H1 (cell line): ENCODE data around the gene NME9. TPM values are rescaled to one million over a fixed set of nuclear protein-coding genes. Genes with fewer than 3 reads are reported as not detected.

Experiments
- CTCF ChIA-PET: fragments of 300-600 bp; sonication (Branson Sonifier 250); formaldehyde crosslinking; loops from one replicate; lab custom pipeline; 2021; ENCODE audit not compliant: partially characterized antibody; lab: Charles Lee
- POLR2A ChIA-PET: fragments of 300-600 bp; sonication (Branson Sonifier 250); formaldehyde crosslinking; loops from one replicate; lab custom pipeline; 2021; ENCODE audit warnings: inconsistent platforms; ENCODE audit not compliant: partially characterized antibody; lab: Charles Lee
- DNase-seq, 2 experiments: peaks; one replicate each; pipeline versions ENCODE4 v3.0.0 to v3.0.0-alpha.2; 2010 to 2022; ENCODE audit warnings: low spot score in 2 of 2, low read depth in 1 of 2, mixed read lengths in 1 of 2
- FAIRE-seq: peaks from 2 replicates; lab custom pipeline; 2011; peaks lifted over from hg19 to GRCh38; lab: Jason Lieb, UNC
- H2AFZ ChIP-seq: 2 replicates; pipeline ENCODE4 v1.8.1; 2012; ENCODE audit warnings: low read length, inconsistent platforms
- H2AK5ac ChIP-seq: 2 replicates; pipeline ENCODE4 v1.6.1; 2013; ENCODE audit warnings: low read depth, low read length
- H2BK120ac ChIP-seq: replicated peaks from 2 replicates; pipeline ENCODE3; 2013; ENCODE audit warnings: low read depth, low read length, inconsistent platforms
- H2BK12ac ChIP-seq: 2 replicates; pipeline ENCODE4 v1.6.1; 2013; ENCODE audit warnings: low read depth, low read length
- H2BK15ac ChIP-seq: 2 replicates; pipeline ENCODE4 v1.6.1; 2013; ENCODE audit warnings: low read length
- H2BK20ac ChIP-seq: 2 replicates; pipeline ENCODE4 v1.6.1; 2013; ENCODE audit warnings: low read length
- H2BK5ac ChIP-seq: 2 replicates; pipeline ENCODE4 v1.6.1; 2013; ENCODE audit warnings: low read depth, low read length
- H3K14ac ChIP-seq: 2 replicates; pipeline ENCODE4 v1.6.1; 2013; ENCODE audit warnings: inconsistent platforms; ENCODE audit not compliant: insufficient read length
- H3K18ac ChIP-seq: 2 replicates; pipeline ENCODE4 v1.6.1; 2013; ENCODE audit warnings: low read length; ENCODE audit errors: extremely low read depth
- H3K23ac ChIP-seq: 2 replicates; pipeline ENCODE4 v1.6.1; 2013; ENCODE audit warnings: inconsistent platforms; ENCODE audit not compliant: insufficient read length
- H3K23me2 ChIP-seq: 2 replicates; pipeline ENCODE4 v1.6.1; 2013; ENCODE audit warnings: low read depth, low read length
- H3K27ac ChIP-seq: 2 replicates; pipeline ENCODE4 v1.6.1; 2011; ENCODE audit warnings: low read depth, low read length, inconsistent platforms
- H3K27me3 ChIP-seq, 4 experiments: replicated peaks in 1 of 4; 1 replicate in 1 of 4; 2 replicates in 3 of 4; pipeline versions ENCODE4 v1.6.1 to v1.8.1; 2011 to 2013; ENCODE audit warnings: low read length in 3 of 4, mild to moderate bottlenecking in 3 of 4, inconsistent platforms in 2 of 4, mixed read lengths in 2 of 4, moderate library complexity in 1 of 4; ENCODE audit not compliant: control insufficient read depth in 3 of 4, insufficient read depth in 3 of 4; ENCODE audit errors: extremely low read depth in 1 of 4
- H3K36me3 ChIP-seq, 4 experiments: 2 replicates each; pipeline versions ENCODE4 v1.6.1 to v1.8.1; 2011 to 2013; ENCODE audit warnings: mild to moderate bottlenecking in 4 of 4, low read length in 3 of 4, moderate library complexity in 2 of 4, control low read depth in 1 of 4, inconsistent platforms in 1 of 4; ENCODE audit not compliant: insufficient read depth in 4 of 4, control insufficient read depth in 2 of 4
- H3K4ac ChIP-seq: replicated peaks from 2 replicates; pipeline ENCODE3; 2013; ENCODE audit warnings: low read length, low read depth, mixed read lengths, inconsistent platforms; ENCODE audit not compliant: insufficient read length
- H3K4me1 ChIP-seq, 4 experiments: replicated peaks in 1 of 4; 1 replicate in 1 of 4; 2 replicates in 3 of 4; pipeline versions ENCODE4 v1.6.1 to v1.8.1; 2011 to 2013; ENCODE audit warnings: low read length in 3 of 4, inconsistent platforms in 2 of 4, mixed read lengths in 1 of 4; ENCODE audit not compliant: insufficient read depth in 4 of 4, control insufficient read depth in 3 of 4
- H3K4me2 ChIP-seq, 2 experiments: 2 replicates each; pipeline versions ENCODE4 v1.6.1 to v1.8.1; 2011 to 2013; ENCODE audit warnings: low read depth in 2 of 2, low read length in 2 of 2, control low read depth in 1 of 2, inconsistent platforms in 1 of 2, mild to moderate bottlenecking in 1 of 2; ENCODE audit not compliant: insufficient read depth in 1 of 2
- H3K4me3 ChIP-seq, 4 experiments: fragments of 200-600, 300-600 bp in 1 of 4; sonication (generic), shearing (Covaris generic), sonication (Bioruptor Twin) in 1 of 4; 2 replicates each; pipeline versions ENCODE4 v1.5.1 to v1.8.1; 2011 to 2016; ENCODE audit warnings: low read length in 4 of 4, low read depth in 3 of 4, control low read depth in 2 of 4, inconsistent platforms in 2 of 4, mild to moderate bottlenecking in 2 of 4, mixed read lengths in 1 of 4, moderate library complexity in 1 of 4; ENCODE audit not compliant: insufficient read depth in 2 of 4; ENCODE audit errors: extremely low read depth in 1 of 4
- H3K56ac ChIP-seq: replicated peaks from 2 replicates; pipeline ENCODE3; 2013; ENCODE audit warnings: low read depth, mild to moderate bottlenecking, mixed read lengths, low read length, inconsistent platforms; ENCODE audit not compliant: insufficient read length
- H3K79me1 ChIP-seq: 2 replicates; pipeline ENCODE4 v1.6.1; 2013; ENCODE audit warnings: low read depth, low read length, control low read depth
- H3K79me2 ChIP-seq, 2 experiments: 2 replicates each; pipeline versions ENCODE4 v1.6.1 to v1.8.1; 2012 to 2013; ENCODE audit warnings: low read length in 2 of 2, mild to moderate bottlenecking in 2 of 2, inconsistent platforms in 1 of 2; ENCODE audit not compliant: insufficient read depth in 2 of 2, control insufficient read depth in 1 of 2
- H3K9ac ChIP-seq, 4 experiments: replicated peaks in 1 of 4; 1 replicate in 1 of 4; 2 replicates in 3 of 4; pipeline versions ENCODE4 v1.6.1 to v1.8.1; 2011 to 2013; ENCODE audit warnings: low read depth in 3 of 4, low read length in 3 of 4, control low read depth in 2 of 4, mild to moderate bottlenecking in 2 of 4, moderate library complexity in 2 of 4, inconsistent platforms in 1 of 4; ENCODE audit errors: extremely low read depth in 1 of 4
- H3K9me3 ChIP-seq, 2 experiments: 2 replicates each; pipeline versions ENCODE4 v1.6.1 to v1.8.1; 2012 to 2013; ENCODE audit warnings: mild to moderate bottlenecking in 2 of 2, moderate library complexity in 2 of 2, control low read depth in 1 of 2, inconsistent platforms in 1 of 2, low read depth in 1 of 2, low read length in 1 of 2, mixed read lengths in 1 of 2; ENCODE audit not compliant: insufficient read depth in 2 of 2
- H4K20me1 ChIP-seq, 2 experiments: replicated peaks in 1 of 2; 2 replicates each; pipeline versions ENCODE3 to v1.8.1; 2011 to 2013; ENCODE audit warnings: inconsistent platforms in 2 of 2, low read length in 2 of 2, mild to moderate bottlenecking in 1 of 2; ENCODE audit not compliant: insufficient read depth in 2 of 2, control insufficient read depth in 1 of 2
- H4K5ac ChIP-seq: 2 replicates; pipeline ENCODE4 v1.6.1; 2013; ENCODE audit warnings: low read length, low read depth, mixed read lengths, inconsistent platforms; ENCODE audit not compliant: insufficient read length
- H4K8ac ChIP-seq: 2 replicates; pipeline ENCODE4 v1.8.0; 2013; ENCODE audit warnings: mild to moderate bottlenecking, moderate library complexity, low read length, inconsistent platforms; ENCODE audit not compliant: insufficient read depth; ENCODE audit errors: extremely low read depth
- H4K91ac ChIP-seq: replicated peaks from 2 replicates; pipeline ENCODE3; 2013; ENCODE audit warnings: low read length, mixed read lengths, inconsistent platforms; ENCODE audit not compliant: insufficient read length
- CTBP2 ChIP-seq: IDR thresholded peaks from 2 replicates; pipeline ENCODE4 v1.7.0; 2011; ENCODE audit warnings: borderline replicate concordance, mild to moderate bottlenecking, moderate library complexity, mixed read lengths, low read length; ENCODE audit not compliant: insufficient read depth, insufficient read length
- GABPA ChIP-seq: IDR thresholded peaks from 2 replicates; pipeline ENCODE4 v1.6.1; 2011; ENCODE audit warnings: mild to moderate bottlenecking, low read length, moderate library complexity, borderline replicate concordance; ENCODE audit not compliant: insufficient read depth
- HDAC2 ChIP-seq, 2 experiments: fragments of 300-600 bp in 1 of 2; sonication (generic) in 1 of 2; IDR thresholded peaks; 2 replicates each; pipeline ENCODE4 v1.6.1; 2011 to 2012; ENCODE audit warnings: low read depth in 2 of 2, low read length in 2 of 2, mild to moderate bottlenecking in 2 of 2, moderate library complexity in 2 of 2, borderline replicate concordance in 1 of 2, inconsistent platforms in 1 of 2
- JUND ChIP-seq: IDR thresholded peaks from 2 replicates; pipeline ENCODE4 v1.6.1; 2011; ENCODE audit warnings: mild to moderate bottlenecking, improper control_type of control experiment, low read length
- KDM1A ChIP-seq: fragments of 200-600, 300-600 bp; sonication (generic); IDR thresholded peaks from 2 replicates; pipeline ENCODE4 v1.7.1; 2016; ENCODE audit warnings: mild to moderate bottlenecking, low read length, borderline replicate concordance
- MAFK ChIP-seq: IDR thresholded peaks from 2 replicates; pipeline ENCODE4 v1.6.1; 2012; ENCODE audit warnings: low read depth, mild to moderate bottlenecking, improper control_type of control experiment, low read length
- NRF1 ChIP-seq: IDR thresholded peaks from 2 replicates; pipeline ENCODE4 v1.6.1; 2011; ENCODE audit warnings: mild to moderate bottlenecking, low read depth, low read length, improper control_type of control experiment
- POU5F1 ChIP-seq: IDR thresholded peaks from 2 replicates; pipeline ENCODE4 v1.6.1; 2011; ENCODE audit warnings: low read depth, mild to moderate bottlenecking, low read length, moderate library complexity
- RBBP5 ChIP-seq: IDR thresholded peaks from 2 replicates; pipeline ENCODE4 v1.7.1; 2012; ENCODE audit warnings: low read depth, mild to moderate bottlenecking, inconsistent platforms, low read length, moderate library complexity, borderline replicate concordance
- RXRA ChIP-seq: IDR thresholded peaks from 2 replicates; pipeline ENCODE4 v1.6.1; 2011; ENCODE audit warnings: low read depth, mild to moderate bottlenecking, low read length, moderate library complexity; ENCODE audit not compliant: insufficient read depth
- SIRT6 ChIP-seq: IDR thresholded peaks from one replicate; pipeline ENCODE4 v1.7.1; 2012; ENCODE audit warnings: low read length, inconsistent platforms
- SRF ChIP-seq: IDR thresholded peaks from 2 replicates; pipeline ENCODE4 v1.6.1; 2011; ENCODE audit warnings: mild to moderate bottlenecking, low read depth, low read length, moderate library complexity
- TCF12 ChIP-seq: IDR thresholded peaks from 2 replicates; pipeline ENCODE4 v1.6.1; 2011; ENCODE audit warnings: low read depth, mild to moderate bottlenecking, low read length
- YY1 ChIP-seq: IDR thresholded peaks from 2 replicates; pipeline ENCODE4 v1.6.1; 2011; ENCODE audit warnings: low read depth, mild to moderate bottlenecking, low read length
- WGBS, 2 experiments: shearing (Covaris generic) in 1 of 2; methylation state at CpG; one replicate each; pipeline versions ENCODE4 v1.1.6 to v1.1.7; 2013 to 2015; ENCODE audit warnings: low lambda C conversion rate in 2 of 2, mixed read lengths in 2 of 2, inconsistent platforms in 1 of 2, low coverage in 1 of 2, missing lambda C conversion rate in 1 of 2; ENCODE audit not compliant: insufficient replicate concordance in 2 of 2, insufficient coverage in 1 of 2, insufficient read length in 1 of 2; ENCODE audit errors: extremely low coverage in 1 of 2, missing lambda C conversion rate in 1 of 2; 5-methylcytosine and 5-hydroxymethylcytosine counted together
- polyA plus RNA-seq, 7 experiments: library from polyadenylated mRNA; depleted of rRNA in 3 of 7; stranded (reverse) in 5 of 7; unstranded in 2 of 7; fragments of >200 nt in 5 of 7; fragments of 200-250 nt in 2 of 7; gene quantifications; 1 replicate in 5 of 7; 2 replicates in 1 of 7; 4 replicates in 1 of 7; pipeline versions ENCODE4 v1.2.1 to v1.2.3, GENCODE V29; 2011 to 2013; ENCODE audit warnings: missing spikeins in 2 of 7, mixed read lengths in 2 of 7
- total RNA-seq: library from RNA; stranded (reverse); fragmentation: NEBNext Ultra II Directional; extraction: Animal tissue kit (Norgen Biotek cat#: 25700); gene quantifications from 2 replicates; pipeline ENCODE4 v1.2.1, GENCODE V29; 2021

NME9 gene
- total and polyA plus RNA-seq, 2 of the 8 experiments (the other 6 are each of a cell fraction or from before 2014, with no cell fraction given) = 0.11 TPM; not detected in 1

DNA sequence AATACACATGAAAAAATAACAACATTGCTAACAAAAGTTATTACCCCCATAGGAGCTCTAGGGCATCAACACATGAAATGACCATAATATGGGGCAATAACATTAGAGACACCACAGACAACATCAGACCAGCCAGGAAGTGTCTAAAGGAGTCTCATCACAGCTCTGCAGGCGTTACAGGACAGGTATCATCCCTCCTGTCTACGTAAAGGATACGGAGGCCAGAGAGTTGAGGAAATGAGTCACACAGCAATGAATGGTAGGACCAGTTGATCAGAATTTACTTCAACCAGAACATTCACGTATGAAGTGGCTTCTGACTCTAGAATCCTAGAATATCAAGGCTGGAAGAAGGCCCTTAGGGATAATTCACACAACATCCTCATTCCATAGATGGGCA lies 1.8 kb downstream of the NME9 start:
- Histone ChIP-seq H3K79me1 (no peaks in the 10 kb centered on the region), H2AK5ac (no peak overlapping the region), H2BK20ac (no peak overlapping the region), H3K9me3 (no peaks in the 10 kb centered on the region), H3K14ac (no peak overlapping the region), H2BK120ac (no peak overlapping the region), H3K4ac (no peak overlapping the region), H4K8ac (no peak overlapping the region), H3K4me2 (no peak overlapping the region), H3K79me2 (no peaks in the 10 kb centered on the region), H3K23ac (no peak overlapping the region), H3K27ac (no peak overlapping the region), H2BK12ac (no peak overlapping the region), H4K20me1 (no peaks in the 10 kb centered on the region), H3K23me2 (peaks cover 5% of the 10 kb centered on the region), H4K91ac (no peak overlapping the region), H4K5ac (no peak overlapping the region), H3K27me3 (no peaks in the 10 kb centered on the region), H3K56ac (no peak overlapping the region), H3K4me3 (no peak overlapping the region), H2BK15ac (no peak overlapping the region), H3K9ac (no peak overlapping the region), H3K36me3 (no peaks in the 10 kb centered on the region), H2AFZ (no peak overlapping the region), H3K4me1 (peaks cover 0 to 4% (median 2%) of the 10 kb centered on the region in 4 experiments; a peak in 2 of 7 replicates), H3K18ac (no peak overlapping the region), H2BK5ac (no peak overlapping the region)
- ChIA-PET POLR2A (interaction anchor here (0.9 to 1.6 kb wide), 4 partner anchors 11 to 141 kb away, joined by 3 to 5 read pairs (median 3); partner anchors contain the start of gene ARMC8), CTCF (interaction anchor here (1.1 to 3.2 kb wide), 14 partner anchors 8 to 591 kb away, joined by 3 to 20 read pairs (median 6); no protein-coding TSS in a partner anchor)
- DNase-seq (no peak), FAIRE-seq (no peak)
- 94% methylated on average over 4 of the region's 4 CpGs; no CpG with 5 or more reads in 1 of the 2 experiments for WGBS, 2 experiments
- TF ChIP-seq MAFK (no peak), RXRA (no peak), HDAC2 (IDR thresholded peaks at IDR 0.05; ENCODE audit: borderline replicate concordance in 1 of 2, low read depth in 2 of 2, low read length in 2 of 2) (no peak), SRF (no peak), SIRT6 (no peak), POU5F1 (no peak), RBBP5 (no peak), NRF1 (no peak), GABPA (no peak), JUND (no peak), KDM1A (no peak), TCF12 (no peak), YY1 (no peak), CTBP2 (no peak)
